Cerebellar cortex (tissue), 1 donor: ENCODE data around the gene PCLAF.
A peak's percentile ranks its signal among the peaks of the same experiment; 100 is the strongest.

Experiments used
- DNase-seq: peaks from one replicate; pipeline ENCODE4 v3.0.0-alpha.2; 2015; ENCODE audit warnings: low spot score

Gene PCLAF

GRCh38 chr15:64315216-64315615 is 66.0 kb downstream of the PCLAF start:
- peak; percentile 16 for DNase-seq

- no peak for DNase-seq
Measured at GRCh38 chr15:64314456-64314855, 66.8 kb downstream of the PCLAF start.
